ENCODE results near the gene ARID5B.

- TF ChIP-seq ZNF274 (IDR thresholded peaks at IDR 0.05; ENCODE audit: low read depth, low read length) (no peak), YY1 (IDR thresholded peaks at IDR 0.05; ENCODE audit: insufficient read depth, insufficient read length) (no peak)
Measured at GRCh38 chr10:62017491-62017870, 116.0 kb downstream of the ARID5B start.

Data from NT2/D1 (cell line).